ENCODE measurements around the gene STX1A.
"Not testable (repeated sequence)": the region's sequence is repeated elsewhere in the genome, so short reads cannot be mapped to it uniquely, and the experiment has no call there.

GRCh38 chr7:73655309-73655708, 64.2 kb downstream of the STX1A start:
- not testable (repeated sequence) for TF ChIP-seq CTCF (conservative IDR thresholded peaks at IDR 0.05; ENCODE audit: low read length); EZH2phosphoT487 (IDR thresholded peaks at IDR 0.05; ENCODE audit: borderline replicate concordance, low read depth, low read length)

Measured in OCI-LY7 (cell line).